HG02938 (cell line): ENCODE data around the gene NOC2L.
A peak's percentile ranks its signal among the peaks of the same experiment; 100 is the strongest.
"Not testable (repeated sequence)": the region's sequence is repeated elsewhere in the genome, so short reads cannot be mapped to it uniquely, and the experiment has no call there.

ENCODE experiments used
- ATAC-seq: cut with Tn5 transposase; IDR thresholded peaks from one replicate; pipeline ENCODE4 v1.9.1; 2021; ENCODE audit warnings: mild to moderate bottlenecking, moderate library complexity; ENCODE audit not compliant: unreplicated experiment

NOC2L gene

GRCh38 chr1:907611-908451 lies 51.2 kb downstream of the NOC2L start:
- no peak for ATAC-seq

- no peak for ATAC-seq
Measured at GRCh38 chr1:906600-907420, 52.2 kb downstream of the NOC2L start.

GRCh38 chr1:905811-906599 lies 53.1 kb downstream of the NOC2L start:
- no peak for ATAC-seq

- ATAC-seq: no peak
Measured at GRCh38 chr1:905071-905749, 53.8 kb downstream of the NOC2L start.

GRCh38 chr1:904310-904950 lies 54.6 kb downstream of the NOC2L start:
- peak; percentile 53 for ATAC-seq

GRCh38 chr1:903721-904271 lies 55.3 kb downstream of the NOC2L start:
- ATAC-seq: no peak

GRCh38 chr1:903305-903704 lies 55.8 kb downstream of the NOC2L start:
- no peak for ATAC-seq

- ATAC-seq: no peak
Measured at GRCh38 chr1:902802-903201, 56.3 kb downstream of the NOC2L start.

- ATAC-seq: no peak
Measured at GRCh38 chr1:901108-901859, 57.8 kb downstream of the NOC2L start.

- no peak for ATAC-seq
Measured at GRCh38 chr1:899636-900317, 59.3 kb downstream of the NOC2L start.

- not testable (repeated sequence) for ATAC-seq
Measured at GRCh38 chr1:897951-898350, 61.1 kb downstream of the NOC2L start.

- no peak for ATAC-seq
Measured at GRCh38 chr1:897226-897625, 61.8 kb downstream of the NOC2L start.
